IMR-90 (cell line): Measurements from ENCODE around the gene OR52I2. TPM values are rescaled to one million over a fixed set of nuclear protein-coding genes. Genes with fewer than 3 reads are reported as not detected.

Experiments used
- ATAC-seq: fragments of 200-7000 bp; cut with Tn5 transposase; 2 replicates; pipeline ENCODE4 v1.9.1; 2020; ENCODE audit warnings: low read depth, mild to moderate bottlenecking, moderate library complexity
- BruUV-seq: library from RNA; stranded (reverse); fragments of 400-500 nt; replicated peaks from 2 replicates; lab custom pipeline; 2021; lab: Mats Ljungman, UMichigan
- CTCF ChIA-PET: fragments of 300-600 bp; formaldehyde crosslinking; extraction: SDS; loops from one replicate; lab custom pipeline; 2021; ENCODE audit warnings: antibody characterized with exemption; lab: Yijun Ruan, JAX
- POLR2A ChIA-PET: fragments of 300-600 bp; sonication (Branson Sonifier 250); formaldehyde crosslinking; loops from one replicate; lab custom pipeline; 2022; ENCODE audit warnings: antibody characterized with exemption; ENCODE audit not compliant: unreplicated experiment; lab: Charles Lee
- DNase-seq: peaks from one replicate; pipeline ENCODE4 v3.0.0; 2013
- H2AFZ ChIP-seq: replicated peaks from 2 replicates; pipeline ENCODE3; 2013; ENCODE audit warnings: low read length, mild to moderate bottlenecking; ENCODE audit not compliant: poor library complexity
- H2AK5ac ChIP-seq: 2 replicates; pipeline ENCODE4 v1.6.1; 2013; ENCODE audit warnings: low read depth, low read length, inconsistent platforms
- H2AK9ac ChIP-seq: replicated peaks from 2 replicates; pipeline ENCODE3; 2013; ENCODE audit warnings: mild to moderate bottlenecking, low read depth, low read length, moderate library complexity; ENCODE audit not compliant: poor library complexity
- H2BK120ac ChIP-seq: 2 replicates; pipeline ENCODE4 v1.6.1; 2013; ENCODE audit warnings: low read depth, low read length, inconsistent platforms
- H2BK15ac ChIP-seq: 3 replicates; pipeline ENCODE4 v1.6.1; 2013; ENCODE audit warnings: low read depth, low read length, inconsistent platforms
- H2BK20ac ChIP-seq: 2 replicates; pipeline ENCODE4 v1.6.1; 2013; ENCODE audit warnings: low read depth, mild to moderate bottlenecking, inconsistent platforms, low read length, moderate library complexity
- H2BK5ac ChIP-seq: 2 replicates; pipeline ENCODE4 v1.6.1; 2013; ENCODE audit warnings: mild to moderate bottlenecking, low read depth, low read length, inconsistent platforms; ENCODE audit not compliant: poor library complexity, severe bottlenecking
- H3K14ac ChIP-seq: replicated peaks from 2 replicates; pipeline ENCODE4 v1.6.1; 2013; ENCODE audit warnings: low read depth, low read length, inconsistent platforms
- H3K18ac ChIP-seq: 2 replicates; pipeline ENCODE4 v1.6.1; 2013; ENCODE audit warnings: low read depth, low read length, control low read depth
- H3K23ac ChIP-seq: 2 replicates; pipeline ENCODE4 v1.6.1; 2013; ENCODE audit warnings: low read depth, low read length, inconsistent platforms
- H3K27ac ChIP-seq: 2 replicates; pipeline ENCODE4 v1.5.1; 2013; ENCODE audit warnings: mild to moderate bottlenecking, control low read depth, low read length; ENCODE audit not compliant: insufficient read depth
- H3K27me3 ChIP-seq: 2 replicates; pipeline ENCODE4 v1.6.1; 2013; ENCODE audit warnings: low read length; ENCODE audit not compliant: control insufficient read depth, insufficient read depth
- H3K36me3 ChIP-seq: 2 replicates; pipeline ENCODE4 v1.6.1; 2013; ENCODE audit warnings: low read length, mixed read lengths; ENCODE audit not compliant: control insufficient read depth, insufficient read depth
- H3K4ac ChIP-seq: 2 replicates; pipeline ENCODE4 v1.6.1; 2013; ENCODE audit warnings: low read depth, low read length, inconsistent platforms
- H3K4me1 ChIP-seq: 2 replicates; pipeline ENCODE4 v1.6.1; 2013; ENCODE audit warnings: low read length, mixed read lengths; ENCODE audit not compliant: control insufficient read depth, insufficient read depth
- H3K4me2 ChIP-seq: 2 replicates; pipeline ENCODE4 v1.6.1; 2013; ENCODE audit warnings: low read depth, mild to moderate bottlenecking, control low read depth, low read length, moderate library complexity
- H3K4me3 ChIP-seq: 2 replicates; pipeline ENCODE4 v1.5.1; 2013; ENCODE audit warnings: low read depth, mild to moderate bottlenecking, control low read depth, low read length, moderate library complexity; ENCODE audit not compliant: insufficient read depth
- H3K56ac ChIP-seq: 2 replicates; pipeline ENCODE4 v1.6.1; 2013; ENCODE audit warnings: low read length, inconsistent platforms; ENCODE audit not compliant: insufficient read depth; ENCODE audit errors: extremely low read depth
- H3K79me1 ChIP-seq, 2 experiments: 2 replicates each; pipeline ENCODE4 v1.6.1; 2013; ENCODE audit warnings: low read length in 2 of 2, inconsistent platforms in 1 of 2, low read depth in 1 of 2
- H3K9ac ChIP-seq: 2 replicates; pipeline ENCODE4 v1.6.1; 2013; ENCODE audit warnings: low read depth, low read length, control low read depth
- H3K9me1 ChIP-seq: 2 replicates; pipeline ENCODE4 v1.6.1; 2013; ENCODE audit warnings: low read length, inconsistent platforms; ENCODE audit not compliant: insufficient read depth
- H3K9me3 ChIP-seq: 2 replicates; pipeline ENCODE4 v1.6.1; 2013; ENCODE audit warnings: low read length; ENCODE audit not compliant: control insufficient read depth, insufficient read depth
- H4K20me1 ChIP-seq: 2 replicates; pipeline ENCODE4 v1.6.1; 2013; ENCODE audit warnings: low read length, inconsistent platforms; ENCODE audit not compliant: insufficient read depth
- H4K5ac ChIP-seq: 2 replicates; pipeline ENCODE4 v1.6.1; 2013; ENCODE audit warnings: mild to moderate bottlenecking, low read depth, low read length, control low read depth
- H4K8ac ChIP-seq, 2 experiments: 2 replicates each; pipeline ENCODE4 v1.6.1; 2013; ENCODE audit warnings: low read depth in 2 of 2, low read length in 2 of 2, control low read depth in 1 of 2, inconsistent platforms in 1 of 2
- H4K91ac ChIP-seq: 2 replicates; pipeline ENCODE4 v1.6.1; 2013; ENCODE audit warnings: low read depth, low read length, inconsistent platforms; ENCODE audit not compliant: insufficient read depth
- BHLHE40 ChIP-seq: fragments of 150-350 bp; IDR thresholded peaks from 2 replicates; pipeline ENCODE4 v1.6.1; 2016; ENCODE audit warnings: mild to moderate bottlenecking, low read depth, low read length
- CEBPB ChIP-seq: IDR thresholded peaks from 2 replicates; pipeline ENCODE4 v1.6.1; 2012; ENCODE audit warnings: low read depth, low read length, improper control_type of control experiment
- CHD1 ChIP-seq: IDR thresholded peaks from 2 replicates; pipeline ENCODE4 v1.6.1; 2012; ENCODE audit warnings: low read depth, low read length, improper control_type of control experiment
- FOS ChIP-seq: fragments of 150-350 bp; IDR thresholded peaks from 2 replicates; pipeline ENCODE4 v1.6.1; 2016; ENCODE audit warnings: low read depth, low read length
- MAFK ChIP-seq: IDR thresholded peaks from 2 replicates; pipeline ENCODE4 v1.6.1; 2012; ENCODE audit warnings: low read depth, low read length, improper control_type of control experiment
- MXI1 ChIP-seq: IDR thresholded peaks from 2 replicates; pipeline ENCODE4 v1.6.1; 2012; ENCODE audit warnings: low read depth, mild to moderate bottlenecking, low read length, moderate library complexity, borderline replicate concordance
- NFE2L2 ChIP-seq: fragments of 150-350 bp; IDR thresholded peaks from 2 replicates; pipeline ENCODE4 v1.6.1; 2016; ENCODE audit warnings: low read depth, mild to moderate bottlenecking, low read length
- RAD21 ChIP-seq: IDR thresholded peaks from 2 replicates; pipeline ENCODE4 v1.6.1; 2012; ENCODE audit warnings: low read length, improper control_type of control experiment
- RCOR1 ChIP-seq: IDR thresholded peaks from 2 replicates; pipeline ENCODE4 v1.6.1; 2012; ENCODE audit warnings: mild to moderate bottlenecking, low read length, improper control_type of control experiment; ENCODE audit not compliant: insufficient replicate concordance
- RFX5 ChIP-seq: IDR thresholded peaks from 2 replicates; pipeline ENCODE4 v1.8.0; 2012; ENCODE audit warnings: low read depth, mild to moderate bottlenecking, low read length, moderate library complexity
- WGBS, 2 experiments: methylation state at CpG; one replicate each; pipeline versions ENCODE4 v1.1.5 to v1.1.7; 2013; ENCODE audit warnings: missing lambda C conversion rate in 2 of 2; ENCODE audit not compliant: insufficient read length in 1 of 2; ENCODE audit errors: extremely low coverage in 2 of 2; 5-methylcytosine and 5-hydroxymethylcytosine counted together
- dilution Hi-C: fragments of 300-500 bp; cut with HindIII; formaldehyde crosslinking; loops from one replicate; pipeline ENCODE4 v1.14.3; 2018; ENCODE audit warnings: low sequenced_read_pairs; ENCODE audit not compliant: unreplicated experiment
- in situ Hi-C: fragments of 300-500 bp; cut with MboI; formaldehyde crosslinking; loops from 3 replicates; pipeline ENCODE4 v1.14.3; 2019; ENCODE audit warnings: low sequenced_read_pairs, inconsistent platforms, mixed read lengths
- intact Hi-C: fragments of 100-400 bp; cut with micrococcal nuclease; formaldehyde crosslinking; loops from 2 replicates; pipeline ENCODE4 v1.10.0; 2022
- polyA plus RNA-seq, 3 experiments: library from polyadenylated mRNA; depleted of rRNA; stranded (reverse); fragments of >200 nt; gene quantifications; 2 replicates each; pipeline ENCODE4 v1.2.3, GENCODE V29; 2012; ENCODE audit warnings: low replicate concordance in 1 of 3
- total RNA-seq: library from RNA; depleted of rRNA; stranded (reverse); fragments of >200 nt; gene quantifications from 2 replicates; pipeline ENCODE4 v1.2.3, GENCODE V29; 2012
- TF ChIP-seq, protein P1 (sequence below): fragments of 150-350 bp; IDR thresholded peaks from 2 replicates; pipeline ENCODE4 v1.6.1; 2016; ENCODE audit warnings: low read depth, mild to moderate bottlenecking, low read length, moderate library complexity, borderline replicate concordance
- TF ChIP-seq, protein P2 (sequence below): fragments of 150-350 bp; IDR thresholded peaks from 2 replicates; pipeline ENCODE4 v1.6.1; 2017; ENCODE audit warnings: mild to moderate bottlenecking, antibody characterized with exemption, low read length, low read depth

The OR52I2 gene
- total and polyA plus RNA-seq, 2 of the 4 experiments (the other 2 are of a cell fraction): not detected

DNA sequence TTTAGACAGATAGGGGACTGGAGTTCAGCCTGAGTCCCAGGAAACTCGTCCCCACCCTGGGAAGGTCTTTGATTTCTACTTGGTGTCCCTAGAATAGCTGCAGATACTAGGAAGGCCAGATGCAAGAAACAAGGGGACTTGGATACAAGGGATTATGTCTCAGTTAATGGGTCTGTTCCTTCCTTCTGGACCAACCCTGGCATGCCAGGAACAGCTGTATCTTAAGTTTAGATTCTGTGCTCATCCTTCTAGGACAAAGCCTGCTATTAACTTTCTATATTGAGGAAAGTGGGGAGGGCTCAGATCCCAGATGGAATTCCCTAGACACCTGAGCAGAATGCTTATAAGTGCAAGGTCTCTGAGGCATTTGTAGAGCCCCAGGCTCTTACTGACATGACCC lies 40.5 kb upstream of the OR52I2 start:
- ATAC-seq (no peak), DNase-seq (no peak)
- TF ChIP-seq, protein P1, sequence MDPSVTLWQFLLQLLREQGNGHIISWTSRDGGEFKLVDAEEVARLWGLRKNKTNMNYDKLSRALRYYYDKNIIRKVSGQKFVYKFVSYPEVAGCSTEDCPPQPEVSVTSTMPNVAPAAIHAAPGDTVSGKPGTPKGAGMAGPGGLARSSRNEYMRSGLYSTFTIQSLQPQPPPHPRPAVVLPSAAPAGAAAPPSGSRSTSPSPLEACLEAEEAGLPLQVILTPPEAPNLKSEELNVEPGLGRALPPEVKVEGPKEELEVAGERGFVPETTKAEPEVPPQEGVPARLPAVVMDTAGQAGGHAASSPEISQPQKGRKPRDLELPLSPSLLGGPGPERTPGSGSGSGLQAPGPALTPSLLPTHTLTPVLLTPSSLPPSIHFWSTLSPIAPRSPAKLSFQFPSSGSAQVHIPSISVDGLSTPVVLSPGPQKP: no peak
- TF ChIP-seq NFE2L2 (no peak), FOS (no peak), CEBPB (no peak), RCOR1 (no peak), RAD21 (no peak), MAFK (no peak), MXI1 (no peak), CHD1 (no peak), RFX5 (no peak), BHLHE40 (no peak)
- TF ChIP-seq, protein P2, sequence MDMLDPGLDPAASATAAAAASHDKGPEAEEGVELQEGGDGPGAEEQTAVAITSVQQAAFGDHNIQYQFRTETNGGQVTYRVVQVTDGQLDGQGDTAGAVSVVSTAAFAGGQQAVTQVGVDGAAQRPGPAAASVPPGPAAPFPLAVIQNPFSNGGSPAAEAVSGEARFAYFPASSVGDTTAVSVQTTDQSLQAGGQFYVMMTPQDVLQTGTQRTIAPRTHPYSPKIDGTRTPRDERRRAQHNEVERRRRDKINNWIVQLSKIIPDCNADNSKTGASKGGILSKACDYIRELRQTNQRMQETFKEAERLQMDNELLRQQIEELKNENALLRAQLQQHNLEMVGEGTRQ: no peak
- H3K56ac ChIP-seq: no peak overlapping the region
- dilution Hi-C loops (no loop called here), intact Hi-C loops (no loop called here), in situ Hi-C loops (loop anchor here (5.0 kb wide), 1 partner anchor 359 kb away; no protein-coding TSS in a partner anchor)
- no peaks in the 10 kb centered on the region for H3K9me1 ChIP-seq
- ChIA-PET CTCF (interaction anchor here (2.9 kb wide), 1 partner anchor 354 kb away, joined by 28 read pairs; no protein-coding TSS in a partner anchor), POLR2A (no interaction called here)
- H4K91ac ChIP-seq: no peak overlapping the region
- H2BK120ac ChIP-seq: no peak overlapping the region
- H2BK15ac ChIP-seq: no peak overlapping the region
- no peaks in the 10 kb centered on the region for H3K4me1 ChIP-seq
- H3K27ac ChIP-seq: no peak overlapping the region
- no peak overlapping the region for H3K18ac ChIP-seq
- H3K9ac ChIP-seq: no peak overlapping the region
- no peak overlapping the region for H2BK5ac ChIP-seq
- no peak overlapping the region for H4K8ac ChIP-seq
- no peaks in the 10 kb centered on the region for H3K27me3 ChIP-seq
- H3K23ac ChIP-seq: no peak overlapping the region
- no peaks in the 10 kb centered on the region for H3K9me3 ChIP-seq
- no peaks in the 10 kb centered on the region for H3K36me3 ChIP-seq
- no peak overlapping the region for H2BK20ac ChIP-seq
- H3K79me1 ChIP-seq: no peaks in the 10 kb centered on the region
- H4K20me1 ChIP-seq: no peaks in the 10 kb centered on the region
- no peak overlapping the region for H4K5ac ChIP-seq
- no CpG with 5 or more reads among the region's 1 CpG for WGBS, 2 experiments
- no peak overlapping the region for H3K4me2 ChIP-seq
- H2AK5ac ChIP-seq: no peak overlapping the region
- no peak overlapping the region for H2AK9ac ChIP-seq
- no peak overlapping the region for H2AFZ ChIP-seq
- H3K4me3 ChIP-seq: no peak overlapping the region
- no TSS peak for BruUV-seq
- no peak overlapping the region for H3K14ac ChIP-seq
- H3K4ac ChIP-seq: no peak overlapping the region
